Activated CD8-positive, alpha-beta T cell treated with anti-CD3 and anti-CD28 coated beads for 36 hours (primary cell): ENCODE data around the gene FOXO6. TPM values are rescaled to one million over a fixed set of nuclear protein-coding genes. Genes with fewer than 3 reads are reported as not detected.

ENCODE experiments used
- ATAC-seq: fragments of 200-7000 bp; cut with Tn5 transposase; one replicate; pipeline ENCODE4 v1.10.0; 2021; ENCODE audit warnings: mild to moderate bottlenecking, moderate library complexity
- CTCF ChIA-PET: fragments of 350-600 bp; sonication (Branson Sonifier 250); formaldehyde crosslinking; loops from one replicate; lab custom pipeline; 2021; ENCODE audit warnings: antibody characterized with exemption; lab: Charles Lee
- POLR2A ChIA-PET: fragments of 350-600 bp; sonication (Branson Sonifier 250); formaldehyde crosslinking; loops from one replicate; lab custom pipeline; 2021; ENCODE audit warnings: antibody characterized with exemption; lab: Charles Lee
- DNase-seq: peaks from one replicate; pipeline ENCODE4 v3.0.0-alpha.2; 2020
- H3K27ac Mint-ChIP-seq: one replicate; pipeline ENCODE4 v1.8.0; 2021; ENCODE audit warnings: mild to moderate bottlenecking, mixed read lengths
- H3K27me3 Mint-ChIP-seq: one replicate; pipeline ENCODE4 v1.8.0; 2021; ENCODE audit warnings: mixed read lengths
- H3K36me3 Mint-ChIP-seq: one replicate; pipeline ENCODE4 v1.8.0; 2021; ENCODE audit warnings: low read depth, mixed read lengths
- H3K4me1 Mint-ChIP-seq: one replicate; pipeline ENCODE4 v1.8.0; 2021; ENCODE audit warnings: low read depth, mixed read lengths
- H3K4me3 Mint-ChIP-seq: one replicate; pipeline ENCODE4 v1.8.0; 2021; ENCODE audit warnings: mild to moderate bottlenecking, moderate library complexity, mixed read lengths
- H3K9me3 Mint-ChIP-seq: one replicate; pipeline ENCODE4 v1.8.0; 2021; ENCODE audit warnings: mixed read lengths
- CTCF ChIP-seq: fragments of 200-600 bp; IDR thresholded peaks from one replicate; pipeline ENCODE4 v1.8.0; 2022; ENCODE audit warnings: antibody characterized with exemption, mild to moderate bottlenecking
- intact Hi-C: fragments of 100-400 bp; cut with micrococcal nuclease; formaldehyde crosslinking; loops from one replicate; pipeline ENCODE4 v1.10.0; 2022
- total RNA-seq, 2 experiments: library from RNA; stranded (reverse); gene quantifications; one replicate each; pipeline ENCODE4 v1.2.3, GENCODE V29; 2021

The FOXO6 gene
- total RNA-seq, 2 experiments from 2014 or later, result 0.49 to 0.68 TPM

- DNase-seq, result no peak
- Mint-ChIP-seq H3K27me3 (peaks cover 26% of the 10 kb centered on the region), H3K4me1 (peaks cover 8% of the 10 kb centered on the region), H3K27ac (no peak overlapping the region), H3K4me3 (no peak overlapping the region), H3K9me3 (no peaks in the 10 kb centered on the region), H3K36me3 (no peaks in the 10 kb centered on the region)
- no peak for ATAC-seq
- POLR2A ChIA-PET, result no interaction called here
- intact Hi-C loops, result no loop called here
- no peak for TF ChIP-seq CTCF
- CTCF ChIA-PET, result no interaction called here
These were observed 46.5 kb downstream of the FOXO6 start for GRCh38 chr1:41407664-41408252.

- H3K36me3 Mint-ChIP-seq, result no peaks in the 10 kb centered on the region
- CTCF ChIA-PET, result interaction anchor here (1.1 kb wide), 1 partner anchor 126 kb away, joined by 3 read pairs; no protein-coding TSS in a partner anchor
These were observed 47.5 kb downstream of the FOXO6 start for GRCh38 chr1:41408691-41409090.

GRCh38 chr1:41409825-41410224 is 48.6 kb downstream of the FOXO6 start:
- Mint-ChIP-seq H3K4me3 (no peak overlapping the region), H3K27me3 (peaks cover 16% of the 10 kb centered on the region), H3K9me3 (no peaks in the 10 kb centered on the region), H3K27ac (no peak overlapping the region), H3K36me3 (no peaks in the 10 kb centered on the region), H3K4me1 (no peaks in the 10 kb centered on the region)
- DNase-seq, result no peak
- no peak for ATAC-seq
- ChIA-PET POLR2A (interaction anchor here (0.7 kb wide), 1 partner anchor 14 kb away, joined by 3 read pairs; no protein-coding TSS in a partner anchor), CTCF (interaction anchor here (1.1 to 1.4 kb wide), 2 partner anchors 127 kb away, joined by 3 read pairs; no protein-coding TSS in a partner anchor)
- intact Hi-C loops, result no loop called here
- no peak for TF ChIP-seq CTCF

More at GRCh38 chr1:41408691-41409090, 47.5 kb downstream of the FOXO6 start:
- ATAC-seq (no peak), DNase-seq (no peak)
- intact Hi-C loops, result no loop called here
- no peaks in the 10 kb centered on the region for H3K9me3 Mint-ChIP-seq
- no peak for TF ChIP-seq CTCF
- no peak overlapping the region for H3K27ac Mint-ChIP-seq
- peaks cover 19% of the 10 kb centered on the region for H3K27me3 Mint-ChIP-seq
- no peak overlapping the region for H3K4me3 Mint-ChIP-seq
- H3K4me1 Mint-ChIP-seq, result peaks cover 8% of the 10 kb centered on the region
- POLR2A ChIA-PET, result no interaction called here

- no peak overlapping the region for H3K27ac Mint-ChIP-seq
- TF ChIP-seq CTCF, result no peak
- CTCF ChIA-PET, result interaction anchor here (1.4 kb wide), 1 partner anchor 128 kb away, joined by 3 read pairs; no protein-coding TSS in a partner anchor
- no peaks in the 10 kb centered on the region for H3K4me1 Mint-ChIP-seq
- ATAC-seq, result no peak
- no peaks in the 10 kb centered on the region for H3K36me3 Mint-ChIP-seq
- POLR2A ChIA-PET, result interaction anchor here (0.7 kb wide), 1 partner anchor 15 kb away, joined by 3 read pairs; no protein-coding TSS in a partner anchor
- peaks cover 16% of the 10 kb centered on the region for H3K27me3 Mint-ChIP-seq
- intact Hi-C loops, result no loop called here
- H3K4me3 Mint-ChIP-seq, result no peak overlapping the region
- no peaks in the 10 kb centered on the region for H3K9me3 Mint-ChIP-seq
- DNase-seq, result no peak
These were observed 49.2 kb downstream of the FOXO6 start for GRCh38 chr1:41410462-41410861.

- Mint-ChIP-seq H3K4me3 (no peak overlapping the region), H3K36me3 (no peaks in the 10 kb centered on the region), H3K4me1 (no peaks in the 10 kb centered on the region), H3K27ac (no peak overlapping the region), H3K9me3 (no peaks in the 10 kb centered on the region), H3K27me3 (peaks cover 16% of the 10 kb centered on the region)
- DNase-seq (no peak), ATAC-seq (no peak)
- POLR2A ChIA-PET, result no interaction called here
- TF ChIP-seq CTCF, result no peak
- intact Hi-C loops, result no loop called here
- CTCF ChIA-PET, result interaction anchor here (0.9 to 1.4 kb wide), 3 partner anchors 23 to 129 kb away, joined by 3 read pairs; no protein-coding TSS in a partner anchor
These were observed 50.0 kb downstream of the FOXO6 start for GRCh38 chr1:41411229-41411628.
